Activated CD4-positive, alpha-beta T cell treated with anti-CD3 and anti-CD28 coated beads for 36 hours (primary cell): ENCODE data around the gene MST1. TPM values are rescaled to one million over a fixed set of nuclear protein-coding genes. Genes with fewer than 3 reads are reported as not detected.

Experiments
- total RNA-seq, 2 experiments: library from RNA; stranded (reverse); gene quantifications; one replicate each; pipeline ENCODE4 v1.2.3, GENCODE V29; 2021

The MST1 gene
- total RNA-seq, 2 experiments from 2014 or later: 8.7 to 9.7 TPM

Other genes with a start within 250 kb of the MST1 start
- 1 to 10 TPM; 9.0 to 9.2 TPM for gene DAG1, start 219.2 kb downstream of the MST1 start, total RNA-seq
- under 1 TPM; 0.09 to 0.11 TPM for gene BSN, start 135.0 kb downstream of the MST1 start, total RNA-seq
- 100 to 1,000 TPM; 110 to 137 TPM for gene APEH, start 15.1 kb downstream of the MST1 start, total RNA-seq
- 10 to 100 TPM; 25.2 to 32.7 TPM for gene RNF123, start 83 bp upstream of the MST1 start, total RNA-seq
- under 1 TPM in 1 of 2 experiments, not detected in 1; 0.07 TPM for gene AMIGO3, start 30.2 kb upstream of the MST1 start, total RNA-seq
- gene GMPPB, start 34.5 kb upstream of the MST1 start, total RNA-seq: 10 to 100 TPM; 21.0 to 32.1 TPM
- gene IP6K1, start 97.1 kb upstream of the MST1 start, total RNA-seq: 10 to 100 TPM; 29.1 to 31.0 TPM
- under 1 TPM in 1 of 2 experiments, not detected in 1; 0.32 TPM for gene CDHR4, start 110.4 kb upstream of the MST1 start, total RNA-seq
- gene INKA1, start 113.8 kb upstream of the MST1 start, total RNA-seq: under 1 TPM; 0.50 to 0.70 TPM
- 10 to 100 TPM; 85.5 to 85.7 TPM for gene UBA7, start 124.5 kb upstream of the MST1 start, total RNA-seq
- 10 to 100 TPM; 25.1 to 28.1 TPM for gene TRAIP, start 167.1 kb upstream of the MST1 start, total RNA-seq
- 1 to 10 TPM; 1.1 to 1.3 TPM for gene CAMKV, start 180.4 kb upstream of the MST1 start, total RNA-seq
- 1 to 10 TPM in 1 of 2 experiments, under 1 TPM in 1; 0.86 to 1.2 TPM for gene MST1R, start 214.4 kb upstream of the MST1 start, total RNA-seq
- gene MON1A, start 240.3 kb upstream of the MST1 start, total RNA-seq: 1 to 10 TPM; 7.5 to 8.3 TPM